HG03571 (cell line): ENCODE measurements around the gene FOXA2.
"Not testable (repeated sequence)": the region's sequence is repeated elsewhere in the genome, so short reads cannot be mapped to it uniquely, and the experiment has no call there.

Source experiments
- ATAC-seq: cut with Tn5 transposase; IDR thresholded peaks from one replicate; pipeline ENCODE4 v1.9.1; 2021; ENCODE audit not compliant: unreplicated experiment

The FOXA2 gene

DNA sequence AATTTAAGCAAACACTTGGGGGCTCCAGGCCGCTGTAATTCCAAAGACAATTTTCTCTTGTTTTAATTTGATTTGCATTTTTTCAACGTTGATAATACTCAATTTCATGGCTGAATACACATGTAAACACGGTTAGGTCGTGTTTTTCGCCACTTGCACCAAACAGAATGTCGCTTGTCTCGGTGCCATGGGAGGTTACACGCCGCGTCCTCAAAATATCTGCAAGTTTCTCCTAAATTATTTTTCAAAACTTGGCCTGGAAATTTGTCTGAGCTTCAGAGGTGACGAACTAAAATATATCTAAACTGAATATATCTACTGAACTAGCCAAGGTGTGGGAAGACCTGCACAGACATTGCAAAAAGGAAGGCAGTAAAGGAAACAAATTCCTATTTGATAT is 15.0 kb downstream of the FOXA2 start:
- ATAC-seq = no peak

GRCh38 chr20:22568872-22569344 is 15.5 kb downstream of the FOXA2 start:
- ATAC-seq = no peak

- no peak for ATAC-seq
Observed at GRCh38 chr20:22567944-22568871, 16.2 kb downstream of the FOXA2 start.

DNA sequence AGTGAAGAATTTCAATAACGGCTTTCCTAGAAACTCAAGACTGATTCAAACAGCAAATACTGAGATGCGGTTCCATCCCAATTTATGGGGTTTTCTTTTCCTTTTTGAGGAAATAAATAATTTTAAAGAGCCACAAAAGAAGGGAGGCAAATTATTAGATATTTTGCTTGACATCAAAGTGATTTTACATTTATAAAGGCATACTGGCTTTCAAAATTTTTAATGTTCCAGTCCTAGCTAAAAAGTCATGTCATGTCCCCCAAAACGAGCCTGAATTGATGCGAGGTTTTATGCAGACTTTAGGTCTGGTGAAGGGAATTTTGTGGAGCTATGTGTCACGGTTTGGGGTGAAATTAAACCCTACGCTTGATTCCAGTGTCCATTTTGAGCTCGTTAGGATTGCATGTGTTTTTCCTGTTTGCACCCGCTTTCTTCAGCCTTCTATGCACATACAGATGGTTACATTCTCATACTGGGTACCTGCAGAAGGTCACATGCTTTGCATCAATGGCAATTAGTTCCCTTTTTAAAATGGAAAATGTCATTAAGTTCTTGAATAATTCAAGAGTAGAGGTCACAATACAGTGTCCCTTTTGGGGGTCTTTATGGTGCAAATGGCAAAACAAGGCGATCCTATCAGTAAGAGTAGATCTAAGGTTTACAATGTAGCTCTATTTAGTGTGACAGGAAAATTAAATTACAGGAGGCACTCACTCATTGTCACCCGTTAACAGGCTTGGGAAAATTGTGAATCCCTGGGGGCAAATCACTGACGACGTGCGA is 17.3 kb downstream of the FOXA2 start:
- no peak for ATAC-seq

DNA sequence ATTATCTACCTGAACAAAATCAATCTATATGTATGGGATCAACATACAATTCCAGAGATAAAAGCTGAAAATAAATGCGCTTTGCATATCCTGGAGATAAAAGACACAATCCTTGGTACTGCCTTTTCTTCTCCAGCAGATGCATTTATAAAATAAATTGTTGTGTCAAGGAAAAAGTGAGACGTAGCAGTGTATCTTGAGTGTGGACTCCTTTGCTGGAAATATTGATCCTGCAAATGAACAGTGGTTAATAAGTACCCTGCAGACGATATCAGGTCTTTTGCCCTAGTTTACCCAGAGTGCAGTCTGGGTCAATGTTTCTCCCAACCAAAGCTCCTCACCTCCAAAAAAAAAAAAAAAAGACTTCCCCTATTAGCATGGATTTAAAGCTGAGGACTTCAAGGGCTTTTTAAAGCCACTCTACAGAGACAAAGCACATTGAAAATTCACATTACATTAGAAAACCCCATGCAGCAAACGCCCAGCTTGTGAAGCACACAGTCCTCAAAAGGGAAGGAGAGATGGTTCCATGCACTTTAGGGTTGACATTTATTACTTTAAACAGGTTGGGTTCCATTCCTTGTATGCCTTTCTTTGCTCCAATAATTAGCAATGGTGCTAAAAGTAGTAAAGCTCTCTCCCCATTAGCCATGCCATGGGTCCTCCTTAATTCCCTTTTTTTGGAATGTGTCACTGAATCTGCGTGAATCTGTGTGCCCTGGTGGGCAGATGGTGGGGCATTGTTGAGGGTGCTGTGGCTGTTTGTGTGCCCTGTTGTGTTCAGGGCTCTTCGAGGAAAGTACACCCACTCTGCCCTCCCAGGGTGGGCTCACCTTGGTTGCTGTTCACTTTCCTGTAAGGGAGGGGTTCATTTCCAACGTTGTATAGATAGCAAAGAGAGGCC is 21.1 kb downstream of the FOXA2 start:
- ATAC-seq = no peak

DNA sequence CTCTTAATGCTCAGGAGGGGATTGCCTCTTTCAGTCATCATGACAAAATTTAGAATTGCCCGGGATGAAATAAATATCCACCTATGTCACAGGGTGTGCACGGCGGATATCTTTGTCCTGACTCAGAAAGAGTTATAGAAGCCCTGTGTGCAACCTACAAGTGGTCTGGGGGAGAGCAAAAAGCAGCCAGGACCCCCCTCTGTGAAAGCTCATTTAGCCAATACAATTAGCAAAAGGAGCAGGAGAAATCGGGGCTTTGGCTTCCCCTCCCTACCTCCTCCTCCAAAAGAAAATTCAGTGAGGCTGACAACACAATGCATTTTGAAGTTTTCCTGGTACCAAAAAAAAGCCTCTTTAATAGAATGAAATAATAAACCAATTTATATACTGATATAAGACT is 21.8 kb downstream of the FOXA2 start:
- ATAC-seq = no peak

GRCh38 chr20:22561965-22562577 is 22.3 kb downstream of the FOXA2 start:
- no peak for ATAC-seq

GRCh38 chr20:22560817-22561216 is 23.6 kb downstream of the FOXA2 start:
- no peak for ATAC-seq

DNA sequence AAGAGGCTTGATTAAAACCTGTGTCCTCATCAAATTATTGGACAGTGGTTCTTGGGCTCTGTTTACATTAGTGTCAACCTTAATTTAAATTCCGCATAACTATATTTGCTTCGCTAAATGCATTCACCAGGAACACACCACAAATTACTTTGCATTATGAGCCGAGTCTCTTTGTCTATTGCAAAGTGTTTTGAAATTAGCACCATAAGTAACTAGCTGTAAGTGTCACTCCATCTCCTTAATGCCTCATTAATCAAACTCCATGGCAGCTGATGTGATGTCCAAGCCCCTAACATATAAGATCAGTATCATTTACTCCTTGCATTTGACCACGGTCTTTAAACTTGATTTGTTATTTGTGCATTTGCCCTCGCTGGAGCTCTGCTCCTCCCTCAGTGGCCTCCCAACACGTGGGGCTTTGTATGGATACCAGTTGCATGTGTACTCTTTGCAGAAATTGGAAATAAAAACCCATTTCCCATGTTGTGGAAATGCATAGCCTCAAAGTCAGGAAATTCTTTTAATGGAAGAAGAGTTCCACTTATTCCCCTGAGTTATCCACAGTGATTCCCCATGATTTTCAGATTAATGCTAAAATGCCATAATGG is 24.6 kb downstream of the FOXA2 start:
- ATAC-seq = no peak

DNA sequence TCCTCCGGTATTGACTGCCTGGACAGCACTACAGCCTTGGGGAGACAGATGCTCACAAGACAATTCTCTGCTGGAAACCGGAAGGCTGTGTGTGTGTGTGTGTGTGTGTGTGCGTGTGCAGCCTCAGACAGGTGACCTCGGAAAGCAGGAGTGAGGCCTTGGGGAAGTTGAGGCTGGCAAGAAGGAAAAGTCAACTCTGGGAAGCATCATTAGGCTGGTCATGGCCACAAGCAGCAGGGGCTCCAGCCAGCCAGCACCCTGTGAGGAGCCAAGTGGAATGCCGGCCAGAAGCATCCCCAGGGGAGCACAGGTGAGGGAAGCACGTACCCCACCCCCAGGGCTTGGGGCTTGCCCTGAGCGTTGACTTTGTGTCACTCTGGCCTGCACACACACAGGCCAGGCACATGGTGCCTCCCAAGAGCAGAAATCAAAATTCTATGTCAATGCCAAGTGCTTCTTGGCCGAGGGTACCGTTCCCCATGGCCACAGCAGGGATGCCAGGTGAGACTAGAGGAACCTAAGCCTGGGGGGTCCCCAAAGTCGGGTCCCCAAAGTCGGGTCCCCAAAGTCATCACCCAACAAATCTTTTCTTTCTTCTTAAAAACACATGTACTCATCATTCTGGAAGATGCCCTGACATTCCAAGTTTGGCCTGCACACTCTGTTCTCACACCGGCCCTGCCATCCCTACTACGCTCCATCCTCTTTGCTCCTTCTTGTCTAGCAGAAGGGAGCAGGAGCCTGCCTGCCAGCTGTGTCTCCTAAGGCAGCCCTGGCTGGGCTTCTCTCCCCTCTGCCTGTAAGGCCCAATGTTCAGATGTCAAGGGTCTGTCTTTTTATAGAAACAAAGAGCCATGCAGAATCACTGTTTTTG is 26.7 kb downstream of the FOXA2 start:
- ATAC-seq = no peak

GRCh38 chr20:22556565-22557056 is 27.8 kb downstream of the FOXA2 start:
- ATAC-seq = no peak

DNA sequence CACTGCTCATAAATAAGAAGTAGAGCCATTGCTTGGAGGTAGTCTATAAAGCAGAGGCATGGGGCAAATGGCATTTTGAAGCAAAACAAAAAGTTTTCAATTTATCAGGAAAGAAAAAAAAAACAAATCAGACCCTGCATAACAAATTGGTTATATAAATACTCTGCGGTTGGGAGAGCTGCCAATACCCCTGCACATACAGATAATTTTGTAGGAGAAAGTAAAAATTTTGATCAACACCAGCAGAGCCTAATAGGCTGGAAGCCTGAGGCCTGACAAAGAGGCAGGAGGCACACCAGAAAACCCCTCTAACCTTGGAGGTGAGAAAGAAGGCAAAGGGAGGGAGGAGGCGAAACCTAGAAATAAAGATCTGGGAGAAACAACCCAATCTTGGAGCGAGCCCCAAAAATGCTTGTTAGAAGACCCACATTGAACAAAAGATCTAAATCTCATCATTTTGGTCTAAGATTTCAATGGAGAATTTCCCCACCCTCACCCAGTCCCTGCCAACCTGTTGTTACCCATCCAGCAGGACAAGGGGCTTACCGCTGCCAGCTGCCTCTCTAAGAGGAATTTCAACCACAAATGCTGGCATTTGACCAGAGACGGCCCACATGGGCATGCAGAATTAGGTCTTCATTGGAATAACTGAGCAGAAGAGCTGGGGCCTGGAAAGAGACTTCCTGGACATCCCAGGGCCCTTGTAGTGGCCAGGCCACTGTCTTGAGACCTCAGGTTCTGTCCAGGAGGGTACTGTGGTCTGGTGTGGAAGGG is 28.4 kb downstream of the FOXA2 start:
- ATAC-seq = no peak

DNA sequence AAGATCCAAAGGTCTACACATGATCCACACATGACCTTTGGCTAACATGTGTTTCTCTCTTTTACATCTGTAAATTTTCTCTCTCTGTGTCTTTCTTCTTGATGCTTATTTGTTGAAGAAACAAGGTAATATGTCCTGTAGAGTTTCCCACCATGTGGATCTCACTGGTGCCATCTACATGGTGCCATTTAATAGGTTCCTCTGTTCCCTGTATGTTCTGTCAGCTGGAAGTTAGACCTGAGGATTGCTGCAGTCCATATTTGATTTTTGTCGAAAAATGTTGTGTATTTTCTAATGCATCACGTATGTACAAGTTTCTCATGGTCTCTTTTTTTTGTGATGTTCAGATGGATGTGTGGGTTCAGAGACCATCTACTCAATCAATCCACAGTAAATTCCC is 30.0 kb downstream of the FOXA2 start:
- ATAC-seq = no peak

GRCh38 chr20:22550514-22550913 is 33.9 kb downstream of the FOXA2 start:
- not testable (repeated sequence) for ATAC-seq

DNA sequence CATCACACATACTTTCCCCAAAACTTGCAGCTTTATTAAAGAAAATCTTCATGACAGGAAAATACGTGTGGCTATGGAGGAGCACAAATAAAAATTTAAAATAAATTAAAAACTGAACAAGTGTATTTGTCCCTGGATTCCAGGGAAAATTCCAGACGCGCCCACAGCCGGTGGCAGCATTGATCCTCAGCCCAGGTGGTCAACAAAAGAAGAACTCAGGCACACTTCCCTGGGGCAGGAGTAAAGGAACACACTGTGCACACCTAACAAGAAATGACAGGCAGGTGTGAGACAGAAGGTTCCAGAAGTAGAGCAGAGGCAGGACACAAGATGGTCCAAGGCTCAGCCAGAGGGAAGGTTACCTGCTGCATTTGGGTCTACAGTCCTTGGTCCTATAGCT is 36.3 kb downstream of the FOXA2 start:
- ATAC-seq = no peak

- ATAC-seq = no peak
Observed at GRCh38 chr20:22546344-22546743, 38.0 kb downstream of the FOXA2 start.

DNA sequence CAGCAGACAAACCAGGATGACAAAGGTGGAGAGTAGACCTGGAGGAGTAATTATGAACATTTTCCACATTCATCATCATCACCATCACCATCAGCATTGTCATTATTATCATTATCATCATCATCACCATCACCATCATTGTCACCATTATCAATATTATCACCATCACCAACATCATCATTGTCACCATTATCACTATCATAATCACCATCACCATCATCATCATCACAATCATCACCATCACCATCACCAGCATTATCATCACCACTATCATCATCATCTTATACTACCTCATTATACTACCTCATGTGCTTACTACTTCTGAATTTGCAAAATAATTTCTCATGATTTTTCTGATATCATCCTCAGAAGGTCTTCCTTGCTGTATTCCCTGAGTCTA is 39.3 kb downstream of the FOXA2 start:
- no peak for ATAC-seq

DNA sequence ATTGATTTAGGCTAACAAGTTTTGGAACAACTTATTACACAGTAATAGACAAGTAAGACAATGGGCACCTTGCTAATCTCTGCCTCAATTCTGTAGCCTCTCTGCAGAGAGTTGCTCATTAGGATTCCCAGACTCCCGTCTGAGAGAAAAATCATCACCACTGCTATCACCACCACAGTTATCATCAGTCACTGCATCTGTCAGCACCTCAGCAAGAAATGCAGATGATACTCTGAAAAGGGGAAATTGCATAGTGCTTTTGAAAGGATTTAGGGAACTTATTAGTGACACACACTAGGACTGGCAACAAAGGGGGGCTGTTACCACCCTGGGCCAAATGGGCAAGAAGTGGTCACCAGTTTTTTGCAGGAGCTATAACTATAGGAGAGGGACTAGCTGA is 39.9 kb downstream of the FOXA2 start:
- no peak for ATAC-seq
